Liver (tissue), 9 donors: ENCODE measurements around the gene ACTN4. TPM values are rescaled to one million over a fixed set of nuclear protein-coding genes. Genes with fewer than 3 reads are reported as not detected.

ENCODE experiments used
- DNase-seq: peaks from one replicate; pipeline ENCODE4 v3.0.0-alpha.2; 2017; ENCODE audit warnings: low spot score
- H3K27ac ChIP-seq, 2 donors: one replicate each; pipeline ENCODE4 v1.7.0; 2013; ENCODE audit warnings: inconsistent platforms in 2 of 2, low read length in 2 of 2, control low read depth in 1 of 2, low read depth in 1 of 2, mild to moderate bottlenecking in 1 of 2
- H3K27me3 ChIP-seq, 4 donors: one replicate each; pipeline versions ENCODE4 v1.6.1 to v1.7.0; 2013; ENCODE audit warnings: low read length in 3 of 4, inconsistent platforms in 1 of 4, mild to moderate bottlenecking in 1 of 4, moderate library complexity in 1 of 4; ENCODE audit not compliant: control insufficient read depth in 4 of 4, insufficient read depth in 4 of 4
- H3K36me3 ChIP-seq, 4 donors: one replicate each; pipeline versions ENCODE4 v1.6.1 to v1.7.0; 2013; ENCODE audit warnings: low read length in 3 of 4, mild to moderate bottlenecking in 3 of 4, low read depth in 1 of 4, moderate library complexity in 1 of 4; ENCODE audit not compliant: control insufficient read depth in 4 of 4, insufficient read depth in 3 of 4
- H3K4me1 ChIP-seq, 4 donors: one replicate each; pipeline versions ENCODE4 v1.6.1 to v1.7.0; 2013; ENCODE audit warnings: low read length in 3 of 4, mild to moderate bottlenecking in 3 of 4, moderate library complexity in 1 of 4; ENCODE audit not compliant: control insufficient read depth in 4 of 4, insufficient read depth in 4 of 4
- H3K4me3 ChIP-seq, 3 donors: one replicate each; pipeline versions ENCODE4 v1.6.1 to v1.7.0; 2013; ENCODE audit warnings: low read length in 3 of 3, control low read depth in 1 of 3, low read depth in 1 of 3, mild to moderate bottlenecking in 1 of 3
- H3K9ac ChIP-seq, 2 donors: one replicate each; pipeline ENCODE4 v1.7.0; 2013; ENCODE audit warnings: low read length in 2 of 2, mild to moderate bottlenecking in 2 of 2, moderate library complexity in 2 of 2, control low read depth in 1 of 2, low read depth in 1 of 2
- H3K9me3 ChIP-seq, 4 donors: one replicate each; pipeline versions ENCODE4 v1.6.1 to v1.7.0; 2013; ENCODE audit warnings: low read length in 3 of 4; ENCODE audit not compliant: control insufficient read depth in 4 of 4
- ATF3 ChIP-seq: IDR thresholded peaks from 2 replicates; pipeline ENCODE4 v1.6.1; 2016; ENCODE audit warnings: antibody characterized with exemption
- CTCF ChIP-seq: fragments of 150-350 bp; IDR thresholded peaks from 2 replicates; pipeline ENCODE4 v1.5.1; 2017; ENCODE audit warnings: improper control_type of control experiment, low read depth, low read length; ENCODE audit not compliant: missing input control
- EGR1 ChIP-seq, 2 donors: IDR thresholded peaks; 2 replicates each; pipeline ENCODE4 v1.6.1; 2016 to 2018; ENCODE audit warnings: antibody characterized with exemption in 2 of 2, low read depth in 2 of 2
- FOXA2 ChIP-seq: IDR thresholded peaks from 2 replicates; pipeline ENCODE4 v1.6.1; 2016; ENCODE audit warnings: antibody characterized with exemption
- GABPA ChIP-seq, 2 donors: IDR thresholded peaks in 1 of 2; conservative IDR thresholded peaks in 1 of 2; 2 replicates each; pipeline ENCODE4 v1.6.1; 2016; ENCODE audit warnings: antibody characterized with exemption in 2 of 2, mild to moderate bottlenecking in 1 of 2, moderate library complexity in 1 of 2
- HNF4A ChIP-seq, 2 donors: conservative IDR thresholded peaks; 2 replicates each; pipeline ENCODE4 v1.6.1; 2016; ENCODE audit warnings: antibody characterized with exemption in 2 of 2, mild to moderate bottlenecking in 2 of 2
- HNF4G ChIP-seq: IDR thresholded peaks from 2 replicates; pipeline ENCODE4 v1.6.1; 2016; ENCODE audit warnings: antibody characterized with exemption
- JUND ChIP-seq, 2 donors: IDR thresholded peaks; 2 replicates each; pipeline ENCODE4 v1.6.1; 2016; ENCODE audit warnings: antibody characterized with exemption in 2 of 2
- NR2F2 ChIP-seq: IDR thresholded peaks from 2 replicates; pipeline ENCODE4 v1.6.1; 2016; ENCODE audit warnings: antibody characterized with exemption
- RAD21 ChIP-seq, 2 donors: IDR thresholded peaks; 2 replicates each; pipeline ENCODE4 v1.6.1; 2016; ENCODE audit warnings: antibody characterized with exemption in 2 of 2, mild to moderate bottlenecking in 2 of 2
- RXRA ChIP-seq, 2 donors: IDR thresholded peaks; 2 replicates each; pipeline ENCODE4 v1.6.1; 2017 to 2018; ENCODE audit warnings: antibody characterized with exemption in 2 of 2, mild to moderate bottlenecking in 1 of 2
- SP1 ChIP-seq: IDR thresholded peaks from 2 replicates; pipeline ENCODE4 v1.6.1; 2018; ENCODE audit warnings: antibody characterized with exemption, mild to moderate bottlenecking
- TAF1 ChIP-seq: conservative IDR thresholded peaks from 2 replicates; pipeline ENCODE4 v1.6.1; 2016; ENCODE audit warnings: antibody characterized with exemption, mild to moderate bottlenecking
- ZBTB33 ChIP-seq: IDR thresholded peaks from 2 replicates; pipeline ENCODE4 v1.6.1; 2016; ENCODE audit warnings: antibody characterized with exemption
- WGBS: extraction: QIAGEN DNeasy Blood & Tissue Kit; methylation state at CpG from one replicate; pipeline ENCODE4 v1.1.7; 2013; 5-methylcytosine and 5-hydroxymethylcytosine counted together
- polyA plus RNA-seq, 2 donors: library from polyadenylated mRNA; stranded (reverse) in 1 of 2; unstranded in 1 of 2; fragments of 200-250 nt in 1 of 2; fragments of >200 nt in 1 of 2; fragmentation: Nextera tagmentation in 1 of 2; extraction: Ambion mirVana in 1 of 2; gene quantifications; one replicate each; pipeline versions ENCODE4 v1.2.1 to v1.2.3, GENCODE V29; 2013 to 2015
- total RNA-seq, 2 donors: library from RNA; depleted of rRNA; stranded (reverse); fragments of >200 nt; gene quantifications; one replicate each; pipeline ENCODE4 v1.2.3, GENCODE V29; 2014
- TF ChIP-seq, protein P1 (sequence below): IDR thresholded peaks from 2 replicates; pipeline ENCODE4 v1.6.1; 2016; ENCODE audit warnings: antibody characterized with exemption, mild to moderate bottlenecking
- donor health status: healthy.
- donor health status: healthy.
- donor health status: healthy.
- donor health status: healthy.
- donor health status: healthy.

ACTN4 gene
- total and polyA plus RNA-seq, 4 donors: 35.4 to 164 (median 98.7) TPM

DNA sequence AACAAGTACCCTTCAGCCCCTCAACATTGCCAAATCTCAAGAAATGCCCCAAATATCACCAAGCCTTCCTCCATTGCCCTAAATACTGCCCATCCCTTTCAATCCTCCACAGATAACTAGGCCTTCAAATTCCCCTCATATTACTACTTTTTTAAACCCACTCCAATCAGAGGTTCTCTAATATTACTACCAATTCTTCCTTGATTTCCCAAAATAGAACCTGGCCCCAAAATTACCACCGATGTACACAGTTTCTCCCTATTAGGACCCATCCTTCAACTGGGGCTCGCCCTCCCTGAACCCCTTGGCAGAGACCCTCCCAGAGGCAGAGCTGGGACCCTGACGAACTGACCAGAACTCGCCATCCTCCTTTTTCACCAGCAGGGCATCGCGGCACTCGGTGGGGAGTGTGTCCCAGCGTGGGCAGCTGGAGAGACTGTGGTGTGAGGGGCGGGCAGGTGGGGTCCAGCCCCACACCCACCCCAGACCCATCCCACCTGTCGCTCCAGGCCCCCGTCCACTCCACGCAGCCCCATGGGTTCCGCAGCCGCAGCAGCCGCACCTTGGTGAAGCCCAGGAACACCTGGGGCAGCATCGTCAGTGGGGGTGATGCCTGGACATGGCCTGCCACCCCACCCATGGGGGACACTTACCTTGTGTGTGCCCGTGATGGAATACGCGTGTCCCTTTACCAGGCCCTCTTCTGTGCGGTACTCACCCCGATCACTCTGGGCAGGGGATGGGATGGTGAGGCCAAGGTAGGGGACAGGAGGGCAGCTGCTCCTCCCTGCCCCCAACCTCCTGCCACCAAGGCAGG lies 90.7 kb downstream of the ACTN4 start:
- peaks cover 0 to 8% (median 4%) of the 10 kb centered on the region in 4 donors for H3K4me1 ChIP-seq
- H3K9ac ChIP-seq: no peak overlapping the region
- H3K27me3 ChIP-seq: no peaks in the 10 kb centered on the region
- no peaks in the 10 kb centered on the region for H3K9me3 ChIP-seq
- H3K4me3 ChIP-seq: no peak overlapping the region
- no peaks in the 10 kb centered on the region for H3K36me3 ChIP-seq
- no peak for TF ChIP-seq ZBTB33
- TF ChIP-seq HNF4G: no peak
- TF ChIP-seq JUND (IDR thresholded peaks at IDR 0.05): no peak
- TF ChIP-seq FOXA2: no peak
- TF ChIP-seq GABPA (IDR thresholded peaks at IDR 0.05 in 1 of 2, conservative IDR thresholded peaks at IDR 0.05 in 1 of 2): no peak
- TF ChIP-seq TAF1: no peak
- TF ChIP-seq HNF4A (conservative IDR thresholded peaks at IDR 0.05): no peak
- TF ChIP-seq RAD21 (IDR thresholded peaks at IDR 0.05): no peak
- TF ChIP-seq CTCF: no peak
- no peak for TF ChIP-seq NR2F2
- no peak for TF ChIP-seq ATF3
- no peak for TF ChIP-seq RXRA (IDR thresholded peaks at IDR 0.05)
- TF ChIP-seq, protein P1, sequence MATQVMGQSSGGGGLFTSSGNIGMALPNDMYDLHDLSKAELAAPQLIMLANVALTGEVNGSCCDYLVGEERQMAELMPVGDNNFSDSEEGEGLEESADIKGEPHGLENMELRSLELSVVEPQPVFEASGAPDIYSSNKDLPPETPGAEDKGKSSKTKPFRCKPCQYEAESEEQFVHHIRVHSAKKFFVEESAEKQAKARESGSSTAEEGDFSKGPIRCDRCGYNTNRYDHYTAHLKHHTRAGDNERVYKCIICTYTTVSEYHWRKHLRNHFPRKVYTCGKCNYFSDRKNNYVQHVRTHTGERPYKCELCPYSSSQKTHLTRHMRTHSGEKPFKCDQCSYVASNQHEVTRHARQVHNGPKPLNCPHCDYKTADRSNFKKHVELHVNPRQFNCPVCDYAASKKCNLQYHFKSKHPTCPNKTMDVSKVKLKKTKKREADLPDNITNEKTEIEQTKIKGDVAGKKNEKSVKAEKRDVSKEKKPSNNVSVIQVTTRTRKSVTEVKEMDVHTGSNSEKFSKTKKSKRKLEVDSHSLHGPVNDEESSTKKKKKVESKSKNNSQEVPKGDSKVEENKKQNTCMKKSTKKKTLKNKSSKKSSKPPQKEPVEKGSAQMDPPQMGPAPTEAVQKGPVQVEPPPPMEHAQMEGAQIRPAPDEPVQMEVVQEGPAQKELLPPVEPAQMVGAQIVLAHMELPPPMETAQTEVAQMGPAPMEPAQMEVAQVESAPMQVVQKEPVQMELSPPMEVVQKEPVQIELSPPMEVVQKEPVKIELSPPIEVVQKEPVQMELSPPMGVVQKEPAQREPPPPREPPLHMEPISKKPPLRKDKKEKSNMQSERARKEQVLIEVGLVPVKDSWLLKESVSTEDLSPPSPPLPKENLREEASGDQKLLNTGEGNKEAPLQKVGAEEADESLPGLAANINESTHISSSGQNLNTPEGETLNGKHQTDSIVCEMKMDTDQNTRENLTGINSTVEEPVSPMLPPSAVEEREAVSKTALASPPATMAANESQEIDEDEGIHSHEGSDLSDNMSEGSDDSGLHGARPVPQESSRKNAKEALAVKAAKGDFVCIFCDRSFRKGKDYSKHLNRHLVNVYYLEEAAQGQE: no peak
- no peak for TF ChIP-seq EGR1 (IDR thresholded peaks at IDR 0.05; ENCODE audit: low read depth in 2 of 2)
- no peak for TF ChIP-seq SP1
- no peak for DNase-seq
- 98% methylated on average over 21 of the region's 21 CpGs for WGBS
- no peak overlapping the region for H3K27ac ChIP-seq
